Trophoblast cell (in vitro differentiated cells and primary cell): ENCODE measurements around the gene MS4A10.

Experiments used
- DNase-seq, 2 donors: peaks; one replicate each; pipeline ENCODE4 v3.0.0-alpha.2; 2016
- H2AFZ ChIP-seq: 2 replicates; pipeline ENCODE4 v1.6.1; 2013; ENCODE audit warnings: low read length, moderate library complexity, mild to moderate bottlenecking; ENCODE audit not compliant: insufficient read depth, poor library complexity
- H2AK5ac ChIP-seq: 2 replicates; pipeline ENCODE4 v1.6.1; 2013; ENCODE audit warnings: mild to moderate bottlenecking, low read length
- H2BK120ac ChIP-seq: 2 replicates; pipeline ENCODE4 v1.6.1; 2013; ENCODE audit warnings: low read length, mild to moderate bottlenecking, moderate library complexity; ENCODE audit not compliant: insufficient read depth, poor library complexity
- H2BK12ac ChIP-seq: 2 replicates; pipeline ENCODE4 v1.6.1; 2013; ENCODE audit warnings: mild to moderate bottlenecking, low read length, moderate library complexity
- H2BK5ac ChIP-seq: 2 replicates; pipeline ENCODE4 v1.6.1; 2013; ENCODE audit warnings: low read length, low read depth, moderate library complexity, mild to moderate bottlenecking; ENCODE audit not compliant: poor library complexity
- H3K14ac ChIP-seq: 2 replicates; pipeline ENCODE4 v1.6.1; 2013; ENCODE audit warnings: mild to moderate bottlenecking, low read length
- H3K18ac ChIP-seq: 2 replicates; pipeline ENCODE4 v1.6.1; 2013; ENCODE audit warnings: mild to moderate bottlenecking, low read length
- H3K23ac ChIP-seq: 2 replicates; pipeline ENCODE4 v1.6.1; 2013; ENCODE audit warnings: low read length
- H3K27ac ChIP-seq: 2 replicates; pipeline ENCODE4 v1.5.1; 2013; ENCODE audit warnings: low read depth, mild to moderate bottlenecking, inconsistent platforms, low read length, moderate library complexity
- H3K27me3 ChIP-seq: 2 replicates; pipeline ENCODE4 v1.6.1; 2013; ENCODE audit warnings: inconsistent platforms, mild to moderate bottlenecking, low read length, moderate library complexity; ENCODE audit not compliant: insufficient read depth
- H3K36me3 ChIP-seq, 2 experiments: 1 replicate in 1 of 2; 2 replicates in 1 of 2; pipeline ENCODE4 v1.6.1; 2013; ENCODE audit warnings: low read length in 2 of 2, mild to moderate bottlenecking in 2 of 2, moderate library complexity in 1 of 2; ENCODE audit not compliant: insufficient read depth in 2 of 2, control insufficient read depth in 1 of 2
- H3K4ac ChIP-seq: 2 replicates; pipeline ENCODE4 v1.6.1; 2013; ENCODE audit warnings: low read depth, mild to moderate bottlenecking, low read length, moderate library complexity
- H3K4me1 ChIP-seq, 2 experiments: 1 replicate in 1 of 2; 2 replicates in 1 of 2; pipeline ENCODE4 v1.6.1; 2013; ENCODE audit warnings: low read length in 2 of 2, mild to moderate bottlenecking in 2 of 2, moderate library complexity in 1 of 2; ENCODE audit not compliant: insufficient read depth in 2 of 2, control insufficient read depth in 1 of 2
- H3K4me2 ChIP-seq: 2 replicates; pipeline ENCODE4 v1.6.1; 2013; ENCODE audit warnings: inconsistent platforms, mild to moderate bottlenecking, low read length, moderate library complexity
- H3K4me3 ChIP-seq: 2 replicates; pipeline ENCODE4 v1.5.1; 2013; ENCODE audit warnings: mild to moderate bottlenecking, low read depth, low read length, inconsistent platforms
- H3K79me1 ChIP-seq: one replicate; pipeline ENCODE4 v1.6.1; 2013; ENCODE audit warnings: low read length
- H3K79me2 ChIP-seq: 2 replicates; pipeline ENCODE4 v1.6.1; 2013; ENCODE audit warnings: low read length, mild to moderate bottlenecking; ENCODE audit not compliant: control insufficient read depth, insufficient read depth, poor library complexity
- H3K9ac ChIP-seq: 2 replicates; pipeline ENCODE4 v1.6.1; 2013; ENCODE audit warnings: mild to moderate bottlenecking, low read length
- H3K9me3 ChIP-seq: 2 replicates; pipeline ENCODE4 v1.6.1; 2013; ENCODE audit warnings: low read depth, mild to moderate bottlenecking, control low read depth, inconsistent platforms, low read length; ENCODE audit not compliant: insufficient read depth
- H4K12ac ChIP-seq: 2 replicates; pipeline ENCODE4 v1.6.1; 2013; ENCODE audit warnings: low read depth, mild to moderate bottlenecking, low read length, moderate library complexity
- H4K8ac ChIP-seq: 2 replicates; pipeline ENCODE4 v1.6.1; 2013; ENCODE audit warnings: low read depth, mild to moderate bottlenecking, low read length, moderate library complexity
- H4K91ac ChIP-seq: one replicate; pipeline ENCODE4 v1.6.1; 2013; ENCODE audit warnings: low read depth, mild to moderate bottlenecking, low read length, moderate library complexity
- WGBS: extraction: QIAGEN DNeasy Blood & Tissue Kit; methylation state at CpG from one replicate; pipeline ENCODE4 v1.1.7; 2013; ENCODE audit warnings: missing lambda C conversion rate; ENCODE audit not compliant: insufficient read length, insufficient coverage; ENCODE audit errors: extremely low coverage; 5-methylcytosine and 5-hydroxymethylcytosine counted together

The MS4A10 gene

GRCh38 chr11:60783911-60784310 is 1.2 kb upstream of the MS4A10 start:
- Histone ChIP-seq H3K14ac (no peak overlapping the region), H3K9me3 (peaks cover 2% of the 10 kb centered on the region), H3K79me1 (no peaks in the 10 kb centered on the region), H3K36me3 (no peaks in the 10 kb centered on the region), H3K27me3 (no peaks in the 10 kb centered on the region), H3K18ac (no peak overlapping the region), H4K8ac (no peak overlapping the region), H2AK5ac (no peak overlapping the region), H2BK120ac (no peak overlapping the region), H2AFZ (no peak overlapping the region), H3K4me1 (no peaks in the 10 kb centered on the region), H3K79me2 (no peaks in the 10 kb centered on the region), H3K4me2 (no peak overlapping the region), H2BK5ac (no peak overlapping the region), H3K4me3 (no peak overlapping the region), H2BK12ac (no peak overlapping the region), H3K27ac (no peak overlapping the region), H3K9ac (no peak overlapping the region), H3K23ac (no peak overlapping the region), H4K91ac (no peak overlapping the region), H3K4ac (no peak overlapping the region), H4K12ac (no peak overlapping the region)
- DNase-seq, result no peak
- no CpG with 5 or more reads among the region's 7 CpGs for WGBS

GRCh38 chr11:60785806-60786361 is 751 bp downstream of the MS4A10 start:
- H3K4ac ChIP-seq, result no peak overlapping the region
- H4K91ac ChIP-seq, result no peak overlapping the region
- no peak overlapping the region for H3K18ac ChIP-seq
- peaks cover 9% of the 10 kb centered on the region for H3K9me3 ChIP-seq
- no peaks in the 10 kb centered on the region for H3K4me1 ChIP-seq
- H3K4me2 ChIP-seq, result no peak overlapping the region
- H3K79me1 ChIP-seq, result no peaks in the 10 kb centered on the region
- no peak overlapping the region for H3K27ac ChIP-seq
- no peak overlapping the region for H4K12ac ChIP-seq
- H3K23ac ChIP-seq, result no peak overlapping the region
- H4K8ac ChIP-seq, result no peak overlapping the region
- H3K4me3 ChIP-seq, result no peak overlapping the region
- H3K27me3 ChIP-seq, result no peaks in the 10 kb centered on the region
- no peak overlapping the region for H2AK5ac ChIP-seq
- H3K36me3 ChIP-seq, result no peaks in the 10 kb centered on the region
- H3K9ac ChIP-seq, result no peak overlapping the region
- no peak overlapping the region for H2BK5ac ChIP-seq
- H2BK12ac ChIP-seq, result no peak overlapping the region
- no peak for DNase-seq
- H3K79me2 ChIP-seq, result no peaks in the 10 kb centered on the region
- no peak overlapping the region for H2BK120ac ChIP-seq
- no peak overlapping the region for H2AFZ ChIP-seq
- H3K14ac ChIP-seq, result no peak overlapping the region
- no CpG with 5 or more reads among the region's 8 CpGs for WGBS

- H2BK5ac ChIP-seq, result no peak overlapping the region
- no peak overlapping the region for H3K4me2 ChIP-seq
- H2BK12ac ChIP-seq, result no peak overlapping the region
- H3K9ac ChIP-seq, result no peak overlapping the region
- H3K18ac ChIP-seq, result no peak overlapping the region
- H4K12ac ChIP-seq, result no peak overlapping the region
- H3K79me1 ChIP-seq, result no peaks in the 10 kb centered on the region
- no peak for DNase-seq
- no peak overlapping the region for H2AFZ ChIP-seq
- no peaks in the 10 kb centered on the region for H3K36me3 ChIP-seq
- no peak overlapping the region for H2AK5ac ChIP-seq
- H3K27ac ChIP-seq, result no peak overlapping the region
- H3K4me1 ChIP-seq, result no peaks in the 10 kb centered on the region
- no peaks in the 10 kb centered on the region for H3K79me2 ChIP-seq
- peaks cover 21% of the 10 kb centered on the region for H3K9me3 ChIP-seq
- H3K23ac ChIP-seq, result no peak overlapping the region
- no peak overlapping the region for H4K8ac ChIP-seq
- H3K4me3 ChIP-seq, result no peak overlapping the region
- H3K27me3 ChIP-seq, result no peaks in the 10 kb centered on the region
- no peak overlapping the region for H2BK120ac ChIP-seq
- WGBS, result no CpG with 5 or more reads among the region's 15 CpGs
- no peak overlapping the region for H3K4ac ChIP-seq
- no peak overlapping the region for H4K91ac ChIP-seq
- no peak overlapping the region for H3K14ac ChIP-seq
Measured at GRCh38 chr11:60786811-60787567, 1.9 kb downstream of the MS4A10 start.

GRCh38 chr11:60788401-60789125 is 3.4 kb downstream of the MS4A10 start:
- H3K14ac ChIP-seq, result no peak overlapping the region
- no peak overlapping the region for H3K9ac ChIP-seq
- H3K4me1 ChIP-seq, result no peaks in the 10 kb centered on the region
- H4K8ac ChIP-seq, result no peak overlapping the region
- no peak overlapping the region for H2BK120ac ChIP-seq
- no peak overlapping the region for H4K91ac ChIP-seq
- no peak overlapping the region for H2BK5ac ChIP-seq
- no peaks in the 10 kb centered on the region for H3K79me2 ChIP-seq
- no peak overlapping the region for H3K4me2 ChIP-seq
- no peak overlapping the region for H4K12ac ChIP-seq
- no peak overlapping the region for H3K4ac ChIP-seq
- no CpG with 5 or more reads among the region's 7 CpGs for WGBS
- no peak overlapping the region for H2BK12ac ChIP-seq
- H3K27ac ChIP-seq, result no peak overlapping the region
- no peaks in the 10 kb centered on the region for H3K79me1 ChIP-seq
- H3K23ac ChIP-seq, result no peak overlapping the region
- no peak overlapping the region for H2AK5ac ChIP-seq
- DNase-seq, result no peak
- H3K4me3 ChIP-seq, result peak overlapping the region; percentile 18
- H3K27me3 ChIP-seq, result no peaks in the 10 kb centered on the region
- peaks cover 34% of the 10 kb centered on the region for H3K9me3 ChIP-seq
- no peaks in the 10 kb centered on the region for H3K36me3 ChIP-seq
- H2AFZ ChIP-seq, result no peak overlapping the region
- no peak overlapping the region for H3K18ac ChIP-seq
